Peyer's patch (tissue), 4 donors: ENCODE results near the gene EHBP1L1. TPM values are rescaled to one million over a fixed set of nuclear protein-coding genes. Genes with fewer than 3 reads are reported as not detected.
"Not testable (repeated sequence)": the region's sequence is repeated elsewhere in the genome, so short reads cannot be mapped to it uniquely, and the experiment has no call there.

Experiments used
- DNase-seq, 3 donors: peaks; one replicate each; pipeline ENCODE4 v3.0.0-alpha.2; 2017 to 2019
- H3K27ac ChIP-seq, 4 donors: fragments of 200-600 bp; sonication (generic); one replicate each; pipeline ENCODE4 v1.5.1; 2016 to 2019
- H3K27me3 ChIP-seq, 2 donors: fragments of 200-600 bp; sonication (generic); one replicate each; pipeline ENCODE4 v1.5.1; 2019
- H3K36me3 ChIP-seq, 3 donors: fragments of 200-600 bp; sonication (generic); one replicate each; pipeline ENCODE4 v1.5.1; 2016 to 2019
- H3K4me1 ChIP-seq, 4 donors: fragments of 200-600 bp; sonication (generic); one replicate each; pipeline ENCODE4 v1.5.1; 2016 to 2019
- H3K4me3 ChIP-seq, 4 donors: fragments of 200-600 bp; sonication (generic); 1 replicate in 3 of 4; 2 replicates in 1 of 4; pipeline ENCODE4 v1.5.1; 2016 to 2019; ENCODE audit warnings: mild to moderate bottlenecking in 1 of 4
- H3K9me3 ChIP-seq, 4 donors: fragments of 200-600 bp; sonication (generic); one replicate each; pipeline ENCODE4 v1.5.1; 2016 to 2019; ENCODE audit warnings: mild to moderate bottlenecking in 1 of 4
- CTCF ChIP-seq, 6 experiments: fragments of 450-650 bp in 4 of 6; fragments of 200-600 bp in 2 of 6; sonication (generic) in 1 of 6; IDR thresholded peaks; one replicate each; pipeline ENCODE4 v1.5.1; 2017 to 2019; ENCODE audit warnings: antibody characterized with exemption in 6 of 6, mild to moderate bottlenecking in 3 of 6, moderate library complexity in 1 of 6
- POLR2A ChIP-seq, 2 donors: fragments of 450-650 bp; IDR thresholded peaks; one replicate each; pipeline ENCODE4 v1.5.1; 2017; ENCODE audit warnings: antibody characterized with exemption in 2 of 2, mild to moderate bottlenecking in 2 of 2, moderate library complexity in 2 of 2
- total RNA-seq, 4 donors: library from RNA; depleted of rRNA; stranded (reverse); fragments of >200 nt; gene quantifications; one replicate each; pipeline ENCODE4 v1.1.0, GENCODE V29; 2016

Gene EHBP1L1
- total RNA-seq, 4 donors from 2014 or later: 65.2 to 163 (median 121) TPM

- peaks cover 0 to 74% (median 0%) of the 10 kb centered on the region in 3 donors for H3K36me3 ChIP-seq
- H3K4me3 ChIP-seq: no peak overlapping the region
- no peak for DNase-seq
- H3K27me3 ChIP-seq: no peaks in the 10 kb centered on the region
- no peak overlapping the region for H3K27ac ChIP-seq
- H3K9me3 ChIP-seq: no peaks in the 10 kb centered on the region
- TF ChIP-seq POLR2A (IDR thresholded peaks at IDR 0.05) (no peak), CTCF (IDR thresholded peaks at IDR 0.05) (no peak)
- peaks cover 0 to 19% (median 8%) of the 10 kb centered on the region in 4 donors for H3K4me1 ChIP-seq
Observed at GRCh38 chr11:65634440-65634839, 58.6 kb downstream of the EHBP1L1 start.

GRCh38 chr11:65634905-65635731 lies 59.3 kb downstream of the EHBP1L1 start:
- no peak for DNase-seq
- Histone ChIP-seq H3K4me1 (peaks cover 0 to 26% (median 11%) of the 10 kb centered on the region in 4 donors), H3K9me3 (no peaks in the 10 kb centered on the region), H3K27ac (no peak overlapping the region), H3K27me3 (no peaks in the 10 kb centered on the region), H3K4me3 (no peak overlapping the region), H3K36me3 (peaks cover 0 to 67% (median 0%) of the 10 kb centered on the region in 3 donors)
- TF ChIP-seq POLR2A (IDR thresholded peaks at IDR 0.05) (no peak), CTCF (IDR thresholded peaks at IDR 0.05) (no peak)

- Histone ChIP-seq H3K27ac (no peak overlapping the region), H3K4me1 (peaks cover 0 to 33% (median 15%) of the 10 kb centered on the region in 4 donors), H3K36me3 (peaks cover 0 to 55% (median 0%) of the 10 kb centered on the region in 3 donors), H3K9me3 (no peaks in the 10 kb centered on the region), H3K4me3 (no peak overlapping the region), H3K27me3 (no peaks in the 10 kb centered on the region)
- DNase-seq: no peak
- TF ChIP-seq CTCF (IDR thresholded peaks at IDR 0.05) (no peak), POLR2A (IDR thresholded peaks at IDR 0.05) (no peak)
Observed at GRCh38 chr11:65636108-65637031, 60.5 kb downstream of the EHBP1L1 start.

GRCh38 chr11:65637032-65637557 lies 61.2 kb downstream of the EHBP1L1 start:
- no peaks in the 10 kb centered on the region for H3K9me3 ChIP-seq
- peaks cover 0 to 48% (median 0%) of the 10 kb centered on the region in 3 donors for H3K36me3 ChIP-seq
- peaks cover 0 to 36% (median 18%) of the 10 kb centered on the region in 4 donors for H3K4me1 ChIP-seq
- no peak for TF ChIP-seq POLR2A (IDR thresholded peaks at IDR 0.05)
- no peak for TF ChIP-seq CTCF (IDR thresholded peaks at IDR 0.05)
- DNase-seq: no peak
- no peaks in the 10 kb centered on the region for H3K27me3 ChIP-seq
- H3K27ac ChIP-seq: peak overlapping the region; percentile 88 to 95 (median 94)
- H3K4me3 ChIP-seq: no peak overlapping the region

GRCh38 chr11:65637794-65638419 lies 62.1 kb downstream of the EHBP1L1 start, which contains the start of gene SIPA1:
Gene SIPA1, plus strand, starts transcription at chr11:65638101. Its CDS starts 2,821 bp downstream, at chr11:65640922.
- TF ChIP-seq CTCF (IDR thresholded peaks at IDR 0.05): peak in 4 of 6 experiments; percentile 16 to 30 (median 30)
- TF ChIP-seq POLR2A (IDR thresholded peaks at IDR 0.05): peak in 1 of 2 donors; percentile 45
- peak within 1 kb of the TSS; percentile 52 to 89 (median 78) for H3K4me3 ChIP-seq
- H3K27ac ChIP-seq: peak within 1 kb of the TSS; percentile 88 to 95 (median 94)
- H3K9me3 ChIP-seq: no peaks in the 10 kb centered on the region
- H3K36me3 ChIP-seq: peaks cover 0 to 46% (median 0%) of the 10 kb centered on the region in 3 donors
- H3K27me3 ChIP-seq: no peaks in the 10 kb centered on the region
- peak; percentile 75 to 85 (median 83) for DNase-seq
- H3K4me1 ChIP-seq: peaks cover 0 to 36% (median 22%) of the 10 kb centered on the region in 4 donors

- peaks cover 0 to 33% (median 0%) of the 10 kb centered on the region in 3 donors for H3K36me3 ChIP-seq
- not testable (repeated sequence) for H3K9me3 ChIP-seq, DNase-seq, H3K27me3 ChIP-seq
- H3K4me3 ChIP-seq: peak overlapping the region; percentile 52 to 89 (median 78)
- peak overlapping the region; percentile 88 to 95 (median 94) for H3K27ac ChIP-seq
- peaks cover 0 to 36% (median 22%) of the 10 kb centered on the region in 4 donors for H3K4me1 ChIP-seq
Observed at GRCh38 chr11:65639228-65639597, 63.4 kb downstream of the EHBP1L1 start.
